ENCODE measurements around the gene FAM50B. TPM values are rescaled to one million over a fixed set of nuclear protein-coding genes. Genes with fewer than 3 reads are reported as not detected.

Gene FAM50B
- total RNA-seq, 4 donors from 2014 or later, result 8.5 to 15.7 (median 11.6) TPM

DNA sequence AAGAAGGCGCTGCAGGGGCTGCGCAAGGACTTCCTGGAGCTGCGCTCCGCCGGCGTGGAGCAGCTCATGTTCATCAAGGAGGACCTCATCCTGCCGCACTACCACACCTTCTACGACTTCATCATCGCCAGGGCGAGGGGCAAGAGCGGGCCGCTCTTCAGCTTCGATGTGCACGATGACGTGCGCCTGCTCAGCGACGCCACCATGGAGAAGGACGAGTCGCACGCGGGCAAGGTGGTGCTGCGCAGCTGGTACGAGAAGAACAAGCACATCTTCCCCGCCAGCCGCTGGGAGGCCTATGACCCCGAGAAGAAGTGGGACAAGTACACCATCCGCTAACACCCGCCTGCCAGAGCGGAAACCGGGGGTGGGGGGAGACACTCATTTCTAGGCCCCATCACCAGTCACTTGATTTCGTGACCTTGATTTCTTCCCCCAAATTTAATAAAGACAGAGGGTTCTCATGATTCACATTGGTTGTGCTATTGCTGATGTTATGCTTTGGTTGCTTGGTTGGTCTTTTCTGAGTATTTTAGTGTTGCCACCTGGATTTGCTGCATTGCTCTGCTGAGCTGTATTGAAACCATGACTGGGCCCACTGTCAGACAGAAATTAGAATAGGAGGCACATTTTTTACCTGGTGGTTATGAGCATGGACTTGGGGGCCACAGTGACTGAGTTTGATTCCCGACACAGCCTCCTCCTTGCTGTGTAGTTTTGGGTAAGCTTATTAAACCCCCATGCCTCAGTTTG, 1.5 kb downstream of the FAM50B start:
- Histone ChIP-seq H3K4me3 (no peak overlapping the region), H3K27me3 (no peaks in the 10 kb centered on the region), H3K27ac (no peak overlapping the region), H3K4me1 (peaks cover 18% of the 10 kb centered on the region), H3K9me3 (no peaks in the 10 kb centered on the region), H3K36me3 (no peaks in the 10 kb centered on the region)
- TF ChIP-seq, protein P1, sequence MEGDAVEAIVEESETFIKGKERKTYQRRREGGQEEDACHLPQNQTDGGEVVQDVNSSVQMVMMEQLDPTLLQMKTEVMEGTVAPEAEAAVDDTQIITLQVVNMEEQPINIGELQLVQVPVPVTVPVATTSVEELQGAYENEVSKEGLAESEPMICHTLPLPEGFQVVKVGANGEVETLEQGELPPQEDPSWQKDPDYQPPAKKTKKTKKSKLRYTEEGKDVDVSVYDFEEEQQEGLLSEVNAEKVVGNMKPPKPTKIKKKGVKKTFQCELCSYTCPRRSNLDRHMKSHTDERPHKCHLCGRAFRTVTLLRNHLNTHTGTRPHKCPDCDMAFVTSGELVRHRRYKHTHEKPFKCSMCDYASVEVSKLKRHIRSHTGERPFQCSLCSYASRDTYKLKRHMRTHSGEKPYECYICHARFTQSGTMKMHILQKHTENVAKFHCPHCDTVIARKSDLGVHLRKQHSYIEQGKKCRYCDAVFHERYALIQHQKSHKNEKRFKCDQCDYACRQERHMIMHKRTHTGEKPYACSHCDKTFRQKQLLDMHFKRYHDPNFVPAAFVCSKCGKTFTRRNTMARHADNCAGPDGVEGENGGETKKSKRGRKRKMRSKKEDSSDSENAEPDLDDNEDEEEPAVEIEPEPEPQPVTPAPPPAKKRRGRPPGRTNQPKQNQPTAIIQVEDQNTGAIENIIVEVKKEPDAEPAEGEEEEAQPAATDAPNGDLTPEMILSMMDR (IDR thresholded peaks at IDR 0.05), result no peak
- TF ChIP-seq POLR2AphosphoS5 (IDR thresholded peaks at IDR 0.05), result no peak
- no peak for TF ChIP-seq EP300 (IDR thresholded peaks at IDR 0.05)
- no peak for TF ChIP-seq POLR2A (IDR thresholded peaks at IDR 0.05)
- WGBS, result 96% methylated on average over 24 of the region's 33 CpGs
- DNase-seq (ENCODE audit: low spot score in 2 of 2), result no peak

DNA sequence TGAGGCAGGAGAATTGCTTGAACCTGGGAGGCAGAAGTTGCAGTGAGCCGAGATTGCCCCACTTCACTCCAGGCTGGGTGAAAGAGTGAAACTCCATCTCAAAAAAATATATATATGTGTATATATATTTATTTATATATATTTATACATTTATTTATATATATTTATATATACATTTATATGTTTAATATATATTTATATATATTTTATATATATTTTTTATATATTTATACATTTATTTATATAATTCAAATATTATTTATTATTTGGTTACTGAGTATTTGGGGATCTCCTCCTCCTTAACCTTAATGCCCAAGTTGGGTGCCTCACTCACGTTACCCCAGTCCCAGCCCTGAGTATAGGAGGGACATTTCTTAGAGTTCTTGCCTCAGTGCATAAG, 2.7 kb downstream of the FAM50B start:
- no peak overlapping the region for H3K4me3 ChIP-seq
- WGBS, result 93% methylated on average over 2 of the region's 2 CpGs
- H3K36me3 ChIP-seq, result no peaks in the 10 kb centered on the region
- no peaks in the 10 kb centered on the region for H3K27me3 ChIP-seq
- no peak for TF ChIP-seq POLR2AphosphoS5 (IDR thresholded peaks at IDR 0.05)
- TF ChIP-seq, protein P1 (IDR thresholded peaks at IDR 0.05), result no peak
- no peak for TF ChIP-seq POLR2A (IDR thresholded peaks at IDR 0.05)
- TF ChIP-seq EP300 (IDR thresholded peaks at IDR 0.05), result no peak
- DNase-seq (ENCODE audit: low spot score in 2 of 2), result no peak
- no peak overlapping the region for H3K27ac ChIP-seq
- peaks cover 18% of the 10 kb centered on the region for H3K4me1 ChIP-seq
- no peaks in the 10 kb centered on the region for H3K9me3 ChIP-seq

DNA sequence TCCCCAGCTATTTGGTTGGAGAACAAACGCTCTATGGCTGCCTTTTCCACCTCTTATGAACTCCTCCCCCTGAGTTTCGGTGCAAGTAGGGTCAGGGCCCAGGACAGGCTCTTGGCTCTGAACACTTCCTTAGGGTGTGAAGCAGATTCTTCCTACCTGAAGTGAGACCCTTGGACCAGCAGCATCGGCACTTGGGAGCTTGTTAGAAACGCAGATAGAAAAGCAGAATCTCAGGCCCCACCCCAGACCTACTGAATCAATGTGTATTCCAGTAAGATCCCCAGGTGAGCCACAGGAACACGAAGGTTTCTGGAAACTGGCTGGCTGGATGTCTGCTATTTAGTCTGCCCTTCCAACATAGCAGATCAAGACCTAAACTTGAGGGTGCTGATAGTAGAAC, 3.2 kb downstream of the FAM50B start:
- no peak overlapping the region for H3K27ac ChIP-seq
- no peaks in the 10 kb centered on the region for H3K27me3 ChIP-seq
- WGBS, result 95% methylated on average over 5 of the region's 5 CpGs
- no peak for TF ChIP-seq POLR2A (IDR thresholded peaks at IDR 0.05)
- TF ChIP-seq, protein P1 (IDR thresholded peaks at IDR 0.05), result no peak
- TF ChIP-seq POLR2AphosphoS5 (IDR thresholded peaks at IDR 0.05), result no peak
- no peak for TF ChIP-seq EP300 (IDR thresholded peaks at IDR 0.05)
- peaks cover 18% of the 10 kb centered on the region for H3K4me1 ChIP-seq
- no peaks in the 10 kb centered on the region for H3K36me3 ChIP-seq
- H3K4me3 ChIP-seq, result no peak overlapping the region
- DNase-seq (ENCODE audit: low spot score in 2 of 2), result no peak
- H3K9me3 ChIP-seq, result no peaks in the 10 kb centered on the region

DNA sequence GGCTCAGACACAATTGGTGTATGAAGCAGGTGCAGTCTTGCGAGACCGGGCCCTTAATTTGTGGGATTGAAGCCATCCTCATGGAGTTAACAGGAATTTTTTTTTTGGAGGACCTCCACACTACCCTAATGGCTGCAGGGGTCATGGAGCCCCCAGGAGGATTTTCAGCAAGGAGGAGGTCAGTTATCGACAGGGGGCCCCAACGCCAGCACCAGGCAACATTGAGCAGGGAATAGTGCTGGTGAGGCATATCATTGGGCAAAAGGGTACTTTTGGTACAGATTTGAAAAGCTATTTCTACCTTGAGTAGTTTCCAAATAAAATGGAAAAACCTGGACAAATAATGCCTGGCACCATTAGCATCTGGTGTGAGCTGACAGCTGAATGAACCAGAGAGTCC, 6.7 kb downstream of the FAM50B start:
- H3K27ac ChIP-seq, result no peak overlapping the region
- no peak overlapping the region for H3K4me3 ChIP-seq
- TF ChIP-seq POLR2AphosphoS5 (IDR thresholded peaks at IDR 0.05), result no peak
- TF ChIP-seq, protein P1 (IDR thresholded peaks at IDR 0.05), result no peak
- TF ChIP-seq EP300 (IDR thresholded peaks at IDR 0.05), result no peak
- H3K4me1 ChIP-seq, result no peaks in the 10 kb centered on the region
- no peaks in the 10 kb centered on the region for H3K27me3 ChIP-seq
- DNase-seq (ENCODE audit: low spot score in 2 of 2), result no peak
- 95% methylated on average over 4 of the region's 4 CpGs for WGBS
- no peaks in the 10 kb centered on the region for H3K36me3 ChIP-seq
- H3K9me3 ChIP-seq, result no peaks in the 10 kb centered on the region

DNA sequence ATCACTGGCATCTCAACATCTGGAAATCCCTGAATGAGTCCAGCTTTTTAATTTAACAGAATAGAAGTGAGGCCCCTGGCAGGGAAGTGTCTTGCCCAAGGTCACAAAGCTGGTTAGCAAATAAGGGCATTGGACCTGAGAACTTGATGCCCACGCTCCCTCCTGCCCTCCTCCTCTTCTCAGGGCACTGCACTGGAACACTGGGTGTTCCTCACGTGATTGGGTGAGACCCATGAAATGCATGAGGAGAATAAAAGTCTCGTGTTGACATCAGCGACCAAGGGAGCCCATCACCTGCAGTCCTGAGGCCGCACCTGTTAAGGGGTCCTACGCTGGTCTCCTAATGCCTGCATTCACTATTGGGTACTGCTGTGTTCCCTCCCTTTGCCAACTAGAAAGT, 7.4 kb downstream of the FAM50B start:
- Histone ChIP-seq H3K27ac (no peak overlapping the region), H3K27me3 (no peaks in the 10 kb centered on the region), H3K9me3 (no peaks in the 10 kb centered on the region), H3K4me3 (no peak overlapping the region), H3K4me1 (peaks cover 6% of the 10 kb centered on the region), H3K36me3 (no peaks in the 10 kb centered on the region)
- no peak for TF ChIP-seq POLR2AphosphoS5 (IDR thresholded peaks at IDR 0.05)
- no peak for TF ChIP-seq EP300 (IDR thresholded peaks at IDR 0.05)
- TF ChIP-seq, protein P1 (IDR thresholded peaks at IDR 0.05), result no peak
- no peak for TF ChIP-seq POLR2A (IDR thresholded peaks at IDR 0.05)
- WGBS, result 83% methylated on average over 6 of the region's 6 CpGs
- DNase-seq (ENCODE audit: low spot score in 2 of 2), result no peak
